Gastrocnemius medialis (tissue), 4 donors: ENCODE data around the gene IL20RB.

ENCODE experiments used
- CTCF ChIP-seq, 5 experiments: fragments of 450-650 bp in 3 of 5; fragments of 200-600 bp in 2 of 5; sonication (generic) in 2 of 5; IDR thresholded peaks in 4 of 5; conservative IDR thresholded peaks in 1 of 5; 1 replicate in 4 of 5; 2 replicates in 1 of 5; pipeline ENCODE4 v1.5.1; 2016 to 2019; ENCODE audit warnings: antibody characterized with exemption in 5 of 5, mild to moderate bottlenecking in 3 of 5, moderate library complexity in 3 of 5
- POLR2A ChIP-seq, 2 donors: fragments of 450-650 bp; IDR thresholded peaks; one replicate each; pipeline ENCODE4 v1.6.1; 2017; ENCODE audit warnings: antibody characterized with exemption in 2 of 2, mild to moderate bottlenecking in 2 of 2, moderate library complexity in 2 of 2

- no peak for TF ChIP-seq CTCF (IDR thresholded peaks at IDR 0.05 in 4 of 5, conservative IDR thresholded peaks at IDR 0.05 in 1 of 5)
- no peak for TF ChIP-seq POLR2A (IDR thresholded peaks at IDR 0.05)
Measured at GRCh38 chr3:136932978-136933772, 24.6 kb upstream of the IL20RB start.
